Measurements from ENCODE around the gene PIK3R5.

The PIK3R5 gene

GRCh38 chr17:8880466-8880865 is 85.0 kb downstream of the PIK3R5 start:
- Mint-ChIP-seq H3K36me3 (ENCODE audit: low read depth) (no peaks in the 10 kb centered on the region), H3K4me1 (peaks cover 38% of the 10 kb centered on the region), H3K27ac (no peak overlapping the region), H3K4me3 (no peak overlapping the region), H3K9me3 (no peaks in the 10 kb centered on the region), H3K27me3 (ENCODE audit: low read depth, poor library complexity) (peaks cover 14% of the 10 kb centered on the region)
- TF ChIP-seq CTCF (IDR thresholded peaks at IDR 0.05), result no peak
- no peak for DNase-seq

- H3K27ac Mint-ChIP-seq, result no peak overlapping the region
- no peak for DNase-seq
- H3K27me3 Mint-ChIP-seq (ENCODE audit: low read depth, poor library complexity), result peaks cover 14% of the 10 kb centered on the region
- no peaks in the 10 kb centered on the region for H3K36me3 Mint-ChIP-seq (ENCODE audit: low read depth)
- no peak for TF ChIP-seq CTCF (IDR thresholded peaks at IDR 0.05)
- H3K4me3 Mint-ChIP-seq, result no peak overlapping the region
- no peaks in the 10 kb centered on the region for H3K9me3 Mint-ChIP-seq
- peaks cover 48% of the 10 kb centered on the region for H3K4me1 Mint-ChIP-seq
Measured at GRCh38 chr17:8879410-8879809, 86.1 kb downstream of the PIK3R5 start.

- H3K4me3 Mint-ChIP-seq, result no peak overlapping the region
- no peak for DNase-seq
- TF ChIP-seq CTCF (IDR thresholded peaks at IDR 0.05), result no peak
- H3K27me3 Mint-ChIP-seq (ENCODE audit: low read depth, poor library complexity), result peaks cover 17% of the 10 kb centered on the region
- no peaks in the 10 kb centered on the region for H3K36me3 Mint-ChIP-seq (ENCODE audit: low read depth)
- no peak overlapping the region for H3K27ac Mint-ChIP-seq
- no peaks in the 10 kb centered on the region for H3K9me3 Mint-ChIP-seq
- H3K4me1 Mint-ChIP-seq, result peaks cover 62% of the 10 kb centered on the region
Measured at GRCh38 chr17:8877984-8878383, 87.5 kb downstream of the PIK3R5 start.

- H3K27me3 Mint-ChIP-seq (ENCODE audit: low read depth, poor library complexity), result peaks cover 11% of the 10 kb centered on the region
- H3K4me3 Mint-ChIP-seq, result no peak overlapping the region
- H3K27ac Mint-ChIP-seq, result no peak overlapping the region
- peaks cover 3% of the 10 kb centered on the region for H3K9me3 Mint-ChIP-seq
- TF ChIP-seq CTCF (IDR thresholded peaks at IDR 0.05), result no peak
- no peaks in the 10 kb centered on the region for H3K36me3 Mint-ChIP-seq (ENCODE audit: low read depth)
- no peak for DNase-seq
- peaks cover 51% of the 10 kb centered on the region for H3K4me1 Mint-ChIP-seq
Measured at GRCh38 chr17:8875957-8876356, 89.5 kb downstream of the PIK3R5 start.

- no peaks in the 10 kb centered on the region for H3K36me3 Mint-ChIP-seq (ENCODE audit: low read depth)
- no peak overlapping the region for H3K27ac Mint-ChIP-seq
- H3K4me3 Mint-ChIP-seq, result no peak overlapping the region
- no peak for DNase-seq
- H3K27me3 Mint-ChIP-seq (ENCODE audit: low read depth, poor library complexity), result peaks cover 11% of the 10 kb centered on the region
- peaks cover 3% of the 10 kb centered on the region for H3K9me3 Mint-ChIP-seq
- peaks cover 49% of the 10 kb centered on the region for H3K4me1 Mint-ChIP-seq
- TF ChIP-seq CTCF (IDR thresholded peaks at IDR 0.05), result no peak
Measured at GRCh38 chr17:8875436-8875835, 90.1 kb downstream of the PIK3R5 start.

GRCh38 chr17:8873801-8874715 is 91.4 kb downstream of the PIK3R5 start:
- H3K9me3 Mint-ChIP-seq, result peaks cover 3% of the 10 kb centered on the region
- H3K4me1 Mint-ChIP-seq, result peaks cover 41% of the 10 kb centered on the region
- TF ChIP-seq CTCF (IDR thresholded peaks at IDR 0.05), result no peak
- H3K4me3 Mint-ChIP-seq, result no peak overlapping the region
- no peaks in the 10 kb centered on the region for H3K36me3 Mint-ChIP-seq (ENCODE audit: low read depth)
- no peak for DNase-seq
- H3K27ac Mint-ChIP-seq, result no peak overlapping the region
- peaks cover 18% of the 10 kb centered on the region for H3K27me3 Mint-ChIP-seq (ENCODE audit: low read depth, poor library complexity)

Data from nephron progenitor cell (in vitro differentiated cells).